Neural progenitor cell (in vitro differentiated cells): ENCODE data around the gene GLRA1. TPM values are rescaled to one million over a fixed set of nuclear protein-coding genes. Genes with fewer than 3 reads are reported as not detected.

ENCODE experiments used
- DNase-seq: peaks from one replicate; pipeline ENCODE4 v3.0.0-alpha.2; 2016; ENCODE audit warnings: low spot score
- H2AFZ ChIP-seq: fragments of 200-600 bp; sonication (generic); replicated peaks from 2 replicates; pipeline ENCODE4 v1.6.1; 2016; ENCODE audit warnings: antibody characterized with exemption
- H3F3A ChIP-seq: fragments of 200-600 bp; sonication (generic); 2 replicates; pipeline ENCODE4 v1.6.1; 2016; ENCODE audit warnings: antibody characterized with exemption, low read depth
- H3K27ac ChIP-seq: fragments of 200-600 bp; sonication (generic); 2 replicates; pipeline ENCODE4 v1.5.1; 2016; ENCODE audit warnings: mild to moderate bottlenecking
- H3K27me3 ChIP-seq: fragments of 200-600 bp; sonication (generic); 2 replicates; pipeline ENCODE4 v1.6.1; 2016; ENCODE audit warnings: mild to moderate bottlenecking, moderate library complexity
- H3K36me3 ChIP-seq: fragments of 200-600 bp; sonication (generic); 2 replicates; pipeline ENCODE4 v1.5.1; 2016
- H3K4me1 ChIP-seq: fragments of 200-600 bp; sonication (generic); 2 replicates; pipeline ENCODE4 v1.6.1; 2016; ENCODE audit warnings: mixed run types
- H3K4me2 ChIP-seq: fragments of 200-600 bp; sonication (generic); 2 replicates; pipeline ENCODE4 v1.6.1; 2016
- H3K4me3 ChIP-seq: fragments of 200-600 bp; sonication (generic); 2 replicates; pipeline ENCODE4 v1.5.1; 2016
- H3K79me2 ChIP-seq: fragments of 200-600 bp; sonication (generic); 2 replicates; pipeline ENCODE4 v1.6.1; 2016; ENCODE audit warnings: low read depth
- H3K9ac ChIP-seq: fragments of 200-600 bp; sonication (generic); 2 replicates; pipeline ENCODE4 v1.6.1; 2016
- H3K9me3 ChIP-seq: fragments of 200-600 bp; sonication (generic); 2 replicates; pipeline ENCODE4 v1.5.1; 2016; ENCODE audit warnings: low read depth
- H4K20me1 ChIP-seq: fragments of 200-600 bp; sonication (generic); 2 replicates; pipeline ENCODE4 v1.6.1; 2016; ENCODE audit warnings: low read depth
- H3K27ac Mint-ChIP-seq: 3 replicates; pipeline ENCODE4 v1.8.0; 2021; ENCODE audit warnings: mixed read lengths
- H3K27me3 Mint-ChIP-seq: 2 replicates; pipeline ENCODE4 v1.8.0; 2022; ENCODE audit warnings: low read depth, mild to moderate bottlenecking, inconsistent platforms, moderate library complexity, mixed read lengths; ENCODE audit not compliant: insufficient read depth
- H3K36me3 Mint-ChIP-seq: 3 replicates; pipeline ENCODE4 v1.8.0; 2021; ENCODE audit warnings: mixed read lengths
- H3K4me1 Mint-ChIP-seq: 3 replicates; pipeline ENCODE4 v1.8.0; 2021; ENCODE audit warnings: mixed read lengths
- H3K4me3 Mint-ChIP-seq: 3 replicates; pipeline ENCODE4 v1.8.0; 2021; ENCODE audit warnings: mild to moderate bottlenecking, moderate library complexity, mixed read lengths
- H3K9me3 Mint-ChIP-seq: 3 replicates; pipeline ENCODE4 v1.8.0; 2020; ENCODE audit warnings: mixed read lengths
- EZH2 ChIP-seq: fragments of 200-600 bp; sonication (generic); IDR thresholded peaks from 2 replicates; pipeline ENCODE4 v1.6.1; 2017; ENCODE audit warnings: antibody characterized with exemption, mild to moderate bottlenecking, moderate library complexity
- EZH2phosphoT487 ChIP-seq: fragments of 200-600 bp; sonication (generic); IDR thresholded peaks from 2 replicates; pipeline ENCODE4 v1.6.1; 2017; ENCODE audit warnings: antibody characterized with exemption
- total RNA-seq: library from RNA; depleted of rRNA; stranded (reverse); fragments of >200 nt; gene quantifications from 2 replicates; pipeline ENCODE4 v1.2.3, GENCODE V29; 2015; ENCODE audit warnings: low replicate concordance
- TF ChIP-seq, protein P1 (sequence below): fragments of 200-600 bp; sonication (generic); IDR thresholded peaks from 2 replicates; pipeline ENCODE4 v1.5.1; 2017; ENCODE audit warnings: antibody characterized with exemption, mild to moderate bottlenecking

GLRA1 gene
- total RNA-seq, 1 donor from 2014 or later, result not detected

DNA sequence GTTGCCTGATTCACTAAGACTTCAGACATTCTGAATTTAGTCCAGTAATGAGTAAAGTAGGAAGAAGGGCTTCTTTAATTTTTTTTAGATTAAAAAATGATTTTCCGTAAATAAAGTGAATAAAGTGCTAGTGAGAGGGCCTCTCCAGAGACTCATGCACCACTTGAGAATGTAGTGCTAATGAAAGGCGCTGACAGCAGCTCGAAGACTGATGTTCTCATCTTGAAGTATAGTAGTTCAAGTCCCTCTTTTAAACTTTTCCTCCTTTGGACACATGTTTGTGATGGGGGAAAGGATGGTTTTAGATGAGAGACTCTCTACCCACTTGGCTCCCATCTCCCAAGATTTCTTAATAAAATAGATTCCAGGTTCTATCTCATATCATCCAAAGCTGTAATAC, 104.4 kb downstream of the GLRA1 start:
- no peak overlapping the region for H3K27ac ChIP-seq
- no peak overlapping the region for H3K27ac Mint-ChIP-seq

DNA sequence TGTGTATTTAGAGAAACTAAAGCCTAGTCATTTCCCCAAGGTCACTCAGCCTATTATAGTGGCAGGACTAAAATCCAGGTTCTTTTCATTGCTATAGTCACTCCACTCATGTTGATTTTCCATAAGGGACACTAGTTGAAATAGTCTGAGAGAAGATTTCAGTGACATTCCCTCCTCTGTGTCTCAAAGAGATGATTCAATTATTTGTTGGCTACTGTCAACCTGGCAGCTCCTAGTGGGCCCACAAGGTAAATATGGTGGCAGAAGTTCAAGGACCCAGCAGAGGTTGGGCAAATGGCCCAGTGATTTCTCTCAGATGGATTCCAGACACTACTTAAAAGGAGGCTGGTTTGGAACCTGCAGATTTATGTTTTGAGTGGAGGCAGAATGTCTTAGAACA, 104.8 kb downstream of the GLRA1 start:
- DNase-seq, result no peak
- H3K79me2 ChIP-seq, result no peaks in the 10 kb centered on the region
- no peak overlapping the region for H3K4me2 ChIP-seq
- no peak overlapping the region for H3K9ac ChIP-seq
- H3K27ac Mint-ChIP-seq, result no peak overlapping the region
- no peaks in the 10 kb centered on the region for H3K27me3 ChIP-seq
- no peak overlapping the region for H3K4me3 Mint-ChIP-seq
- TF ChIP-seq, protein P1, sequence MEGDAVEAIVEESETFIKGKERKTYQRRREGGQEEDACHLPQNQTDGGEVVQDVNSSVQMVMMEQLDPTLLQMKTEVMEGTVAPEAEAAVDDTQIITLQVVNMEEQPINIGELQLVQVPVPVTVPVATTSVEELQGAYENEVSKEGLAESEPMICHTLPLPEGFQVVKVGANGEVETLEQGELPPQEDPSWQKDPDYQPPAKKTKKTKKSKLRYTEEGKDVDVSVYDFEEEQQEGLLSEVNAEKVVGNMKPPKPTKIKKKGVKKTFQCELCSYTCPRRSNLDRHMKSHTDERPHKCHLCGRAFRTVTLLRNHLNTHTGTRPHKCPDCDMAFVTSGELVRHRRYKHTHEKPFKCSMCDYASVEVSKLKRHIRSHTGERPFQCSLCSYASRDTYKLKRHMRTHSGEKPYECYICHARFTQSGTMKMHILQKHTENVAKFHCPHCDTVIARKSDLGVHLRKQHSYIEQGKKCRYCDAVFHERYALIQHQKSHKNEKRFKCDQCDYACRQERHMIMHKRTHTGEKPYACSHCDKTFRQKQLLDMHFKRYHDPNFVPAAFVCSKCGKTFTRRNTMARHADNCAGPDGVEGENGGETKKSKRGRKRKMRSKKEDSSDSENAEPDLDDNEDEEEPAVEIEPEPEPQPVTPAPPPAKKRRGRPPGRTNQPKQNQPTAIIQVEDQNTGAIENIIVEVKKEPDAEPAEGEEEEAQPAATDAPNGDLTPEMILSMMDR, result no peak
- TF ChIP-seq EZH2, result no peak
- TF ChIP-seq EZH2phosphoT487, result no peak
- H3K4me1 ChIP-seq, result no peaks in the 10 kb centered on the region
- H4K20me1 ChIP-seq, result peaks cover 12% of the 10 kb centered on the region
- no peak overlapping the region for H2AFZ ChIP-seq
- H3K27ac ChIP-seq, result no peak overlapping the region
- no peaks in the 10 kb centered on the region for H3K36me3 ChIP-seq
- H3K9me3 ChIP-seq, result no peaks in the 10 kb centered on the region
- H3K4me1 Mint-ChIP-seq, result peaks cover 11% of the 10 kb centered on the region
- H3K36me3 Mint-ChIP-seq, result peaks cover 27% of the 10 kb centered on the region
- no peaks in the 10 kb centered on the region for H3K27me3 Mint-ChIP-seq
- peaks cover 12% of the 10 kb centered on the region for H3F3A ChIP-seq
- H3K9me3 Mint-ChIP-seq, result no peaks in the 10 kb centered on the region
- H3K4me3 ChIP-seq, result no peak overlapping the region

More for the DNA sequence above, 104.4 kb downstream of the GLRA1 start:
- no peaks in the 10 kb centered on the region for H3K36me3 ChIP-seq
- H3K4me3 ChIP-seq, result no peak overlapping the region
- no peaks in the 10 kb centered on the region for H3K9me3 Mint-ChIP-seq
- no peak overlapping the region for H3K9ac ChIP-seq
- H3F3A ChIP-seq, result peaks cover 12% of the 10 kb centered on the region
- H3K27me3 Mint-ChIP-seq, result no peaks in the 10 kb centered on the region
- H3K4me3 Mint-ChIP-seq, result no peak overlapping the region
- H4K20me1 ChIP-seq, result peaks cover 13% of the 10 kb centered on the region
- no peaks in the 10 kb centered on the region for H3K9me3 ChIP-seq
- no peak overlapping the region for H2AFZ ChIP-seq
- H3K4me1 Mint-ChIP-seq, result peaks cover 12% of the 10 kb centered on the region
- H3K4me2 ChIP-seq, result no peak overlapping the region
- H3K79me2 ChIP-seq, result no peaks in the 10 kb centered on the region
- peaks cover 25% of the 10 kb centered on the region for H3K36me3 Mint-ChIP-seq
- DNase-seq, result no peak
- TF ChIP-seq EZH2 (no peak), EZH2phosphoT487 (no peak)
- TF ChIP-seq, protein P1, result no peak
- H3K27me3 ChIP-seq, result no peaks in the 10 kb centered on the region
- no peaks in the 10 kb centered on the region for H3K4me1 ChIP-seq

DNA sequence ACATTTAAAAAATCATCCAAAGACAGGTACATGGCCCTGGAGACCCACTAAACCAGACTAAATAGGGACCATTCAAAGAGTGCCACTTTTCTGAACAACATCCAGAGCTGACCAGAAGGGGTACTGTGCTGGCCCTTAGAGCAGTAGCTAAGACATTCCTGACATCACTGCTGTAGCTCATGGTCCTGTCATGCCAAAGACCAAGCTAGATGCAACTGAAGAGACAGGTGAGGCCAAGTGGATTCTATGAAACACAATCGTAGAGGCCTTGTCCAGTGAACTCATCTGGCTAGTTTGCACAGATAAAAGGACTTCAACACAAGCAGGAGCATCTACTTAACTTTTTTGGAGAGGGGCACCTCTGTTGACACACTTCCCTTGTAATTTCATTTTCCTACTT, 109.6 kb downstream of the GLRA1 start:
- Histone ChIP-seq H3K4me3 (no peak overlapping the region), H3K27ac (no peak overlapping the region), H3K9me3 (no peaks in the 10 kb centered on the region), H3K27me3 (no peaks in the 10 kb centered on the region), H3K4me1 (peaks cover 7% of the 10 kb centered on the region), H3K79me2 (peaks cover 9% of the 10 kb centered on the region), H3K4me2 (no peak overlapping the region), H4K20me1 (peaks cover 16% of the 10 kb centered on the region), H3K9ac (no peak overlapping the region), H3F3A (peaks cover 10% of the 10 kb centered on the region), H3K36me3 (peaks cover 13% of the 10 kb centered on the region), H2AFZ (no peak overlapping the region)
- Mint-ChIP-seq H3K36me3 (peaks cover 60% of the 10 kb centered on the region), H3K9me3 (no peaks in the 10 kb centered on the region), H3K27ac (no peak overlapping the region), H3K4me3 (no peak overlapping the region), H3K27me3 (no peaks in the 10 kb centered on the region), H3K4me1 (no peaks in the 10 kb centered on the region)
- TF ChIP-seq EZH2phosphoT487 (no peak), EZH2 (no peak)
- TF ChIP-seq, protein P1, result no peak
- no peak for DNase-seq
